HG03095 (cell line): ENCODE results near the gene EGFL8.

Experiments
- ATAC-seq: cut with Tn5 transposase; IDR thresholded peaks from one replicate; pipeline ENCODE4 v1.9.1; 2021; ENCODE audit warnings: moderate library complexity; ENCODE audit not compliant: unreplicated experiment

Gene EGFL8

GRCh38 chr6:32167154-32167760 is 2.9 kb downstream of the EGFL8 start:
- no peak for ATAC-seq

GRCh38 chr6:32167761-32168262 is 3.4 kb downstream of the EGFL8 start:
- ATAC-seq, result no peak

- no peak for ATAC-seq
Observed at GRCh38 chr6:32168350-32168749, 4.0 kb downstream of the EGFL8 start.

- no peak for ATAC-seq
Observed at GRCh38 chr6:32168807-32169591, 4.6 kb downstream of the EGFL8 start.

- ATAC-seq, result no peak
Observed at GRCh38 chr6:32170294-32170693, 5.9 kb downstream of the EGFL8 start.

GRCh38 chr6:32171234-32171633 is 6.8 kb downstream of the EGFL8 start:
- no peak for ATAC-seq

GRCh38 chr6:32173051-32173727 is 8.8 kb downstream of the EGFL8 start:
- ATAC-seq, result no peak

- no peak for ATAC-seq
Observed at GRCh38 chr6:32174416-32174815, 10.0 kb downstream of the EGFL8 start.

- no peak for ATAC-seq
Observed at GRCh38 chr6:32175322-32175710, 10.9 kb downstream of the EGFL8 start.

- ATAC-seq, result no peak
Observed at GRCh38 chr6:32175711-32176475, 11.5 kb downstream of the EGFL8 start, which contains the start of gene AGPAT1. Gene AGPAT1, minus strand, starts transcription at chr6:32176084. Its CDS starts 4,588 bp downstream, at chr6:32171496.

GRCh38 chr6:32176476-32177182 is 12.2 kb downstream of the EGFL8 start:
- ATAC-seq, result no peak

GRCh38 chr6:32177183-32177787 is 12.9 kb downstream of the EGFL8 start:
- ATAC-seq, result no peak

GRCh38 chr6:32177788-32178546 is 13.6 kb downstream of the EGFL8 start, which contains the start of gene RNF5:
Gene RNF5, plus strand, starts transcription at chr6:32178405. Its CDS starts 107 bp downstream, at chr6:32178512.
- ATAC-seq, result peak; percentile 74

GRCh38 chr6:32178547-32179440 is 14.4 kb downstream of the EGFL8 start:
- no peak for ATAC-seq

GRCh38 chr6:32179766-32180405 is 15.5 kb downstream of the EGFL8 start:
- no peak for ATAC-seq

GRCh38 chr6:32181148-32181702 is 16.8 kb downstream of the EGFL8 start:
- ATAC-seq, result no peak

GRCh38 chr6:32181915-32182529 is 17.6 kb downstream of the EGFL8 start:
- ATAC-seq, result no peak
